MM.1S (cell line): Measurements from ENCODE around the gene GPR160.
"Not testable (repeated sequence)": the region's sequence is repeated elsewhere in the genome, so short reads cannot be mapped to it uniquely, and the experiment has no call there.

Experiments
- DNase-seq: peaks from one replicate; pipeline ENCODE4 v3.0.0-alpha.2; 2015
- H2AFZ ChIP-seq: fragments of 300-600 bp; sonication (generic); 2 replicates; pipeline ENCODE4 v1.6.0; 2016; ENCODE audit warnings: antibody characterized with exemption, low read length
- H3F3A ChIP-seq: fragments of 300-600 bp; sonication (generic); 2 replicates; pipeline ENCODE4 v1.6.1; 2016; ENCODE audit warnings: mild to moderate bottlenecking, antibody characterized with exemption, low read length, moderate library complexity, mixed read lengths; ENCODE audit not compliant: insufficient read depth
- H3K27ac ChIP-seq: fragments of 300-600 bp; sonication (generic); 2 replicates; pipeline ENCODE4 v1.5.1; 2016; ENCODE audit warnings: mild to moderate bottlenecking, low read length
- H3K27me3 ChIP-seq: fragments of 300-600 bp; sonication (generic); replicated peaks from 2 replicates; pipeline ENCODE4 v1.6.0; 2016; ENCODE audit warnings: low read length; ENCODE audit not compliant: insufficient read depth
- H3K36me3 ChIP-seq: fragments of 300-600 bp; sonication (generic); replicated peaks from 2 replicates; pipeline ENCODE4 v1.6.1; 2016; ENCODE audit warnings: mild to moderate bottlenecking, low read length, mixed read lengths; ENCODE audit not compliant: insufficient read depth
- H3K4me1 ChIP-seq: fragments of 300-600 bp; sonication (generic); 2 replicates; pipeline ENCODE4 v1.6.1; 2016; ENCODE audit warnings: low read length, mixed read lengths
- H3K4me2 ChIP-seq: fragments of 300-600 bp; sonication (generic); 2 replicates; pipeline ENCODE4 v1.6.0; 2016; ENCODE audit warnings: low read depth, low read length
- H3K4me3 ChIP-seq: fragments of 300-600 bp; sonication (generic); 2 replicates; pipeline ENCODE4 v1.5.1; 2016; ENCODE audit warnings: low read length, mixed read lengths
- H3K79me2 ChIP-seq: fragments of 300-600 bp; sonication (generic); 2 replicates; pipeline ENCODE4 v1.6.1; 2016; ENCODE audit warnings: mixed run types, low read length, mixed read lengths
- H3K9ac ChIP-seq: fragments of 300-600 bp; sonication (generic); 2 replicates; pipeline ENCODE4 v1.6.1; 2016; ENCODE audit warnings: low read length, mixed read lengths
- H3K9me2 ChIP-seq: fragments of 300-600 bp; sonication (generic); replicated peaks from 2 replicates; pipeline ENCODE4 v1.6.1; 2016; ENCODE audit warnings: mild to moderate bottlenecking, low read length, mixed read lengths; ENCODE audit not compliant: insufficient read depth
- H3K9me3 ChIP-seq: fragments of 300-600 bp; sonication (generic); replicated peaks from 2 replicates; pipeline ENCODE4 v1.6.1; 2016; ENCODE audit warnings: mild to moderate bottlenecking, low read length, mixed read lengths; ENCODE audit not compliant: insufficient read depth
- H4K20me1 ChIP-seq: fragments of 300-600 bp; sonication (generic); 2 replicates; pipeline ENCODE4 v1.6.1; 2016; ENCODE audit warnings: mild to moderate bottlenecking, low read length, moderate library complexity, mixed read lengths; ENCODE audit not compliant: insufficient read depth
- CTCF ChIP-seq: fragments of 300-600 bp; sonication (generic); IDR thresholded peaks from 2 replicates; pipeline ENCODE4 v1.5.1; 2016; ENCODE audit warnings: antibody characterized with exemption, low read length, mixed read lengths
- EZH2 ChIP-seq: fragments of 300-600 bp; sonication (generic); optimal IDR thresholded peaks from 2 replicates; pipeline ENCODE3; 2017; ENCODE audit warnings: low read depth, mild to moderate bottlenecking, antibody characterized with exemption, low read length, mixed read lengths
- EZH2phosphoT487 ChIP-seq: fragments of 300-600 bp; sonication (generic); IDR thresholded peaks from 2 replicates; pipeline ENCODE4 v1.6.1; 2018; ENCODE audit warnings: antibody characterized with exemption, low read length

The GPR160 gene

DNA sequence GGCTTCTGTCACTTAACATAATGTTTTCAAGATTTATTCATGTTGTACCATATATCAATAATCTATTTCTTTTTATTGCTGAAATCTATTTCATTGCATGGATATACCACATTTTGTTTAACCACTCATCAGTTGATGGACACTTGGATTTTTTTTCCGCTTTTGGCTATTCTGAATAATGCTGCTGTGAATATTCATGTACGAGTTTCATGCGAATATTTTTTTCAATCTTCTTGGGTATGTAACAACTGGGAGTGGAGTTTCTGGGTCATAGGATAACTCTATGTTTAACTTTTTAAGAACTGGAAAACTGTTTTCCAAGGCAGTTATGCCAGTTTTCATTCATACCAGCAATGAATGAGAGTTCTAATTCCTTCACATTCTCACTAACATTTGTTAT is 21.7 kb upstream of the GPR160 start:
- H3K36me3 ChIP-seq, result no peaks in the 10 kb centered on the region
- H3K4me1 ChIP-seq, result no peaks in the 10 kb centered on the region
- H2AFZ ChIP-seq, result no peak overlapping the region
- no peaks in the 10 kb centered on the region for H3K79me2 ChIP-seq
- no peak for DNase-seq
- no peaks in the 10 kb centered on the region for H3K27me3 ChIP-seq
- no peaks in the 10 kb centered on the region for H3F3A ChIP-seq
- no peaks in the 10 kb centered on the region for H4K20me1 ChIP-seq
- no peak overlapping the region for H3K4me3 ChIP-seq
- H3K27ac ChIP-seq, result no peak overlapping the region
- no peak overlapping the region for H3K4me2 ChIP-seq
- no peak overlapping the region for H3K9ac ChIP-seq
- H3K9me3 ChIP-seq, result no peaks in the 10 kb centered on the region
- H3K9me2 ChIP-seq, result no peaks in the 10 kb centered on the region
- TF ChIP-seq CTCF (no peak), EZH2phosphoT487 (no peak), EZH2 (no peak)

- not testable (repeated sequence) for H3F3A ChIP-seq, H3K9ac ChIP-seq, H3K79me2 ChIP-seq, H2AFZ ChIP-seq, H3K9me2 ChIP-seq, H3K4me1 ChIP-seq, H4K20me1 ChIP-seq, H3K4me2 ChIP-seq, H3K9me3 ChIP-seq, H3K27ac ChIP-seq, DNase-seq, H3K4me3 ChIP-seq, H3K36me3 ChIP-seq, H3K27me3 ChIP-seq
Observed at GRCh38 chr3:170019306-170019705, 18.5 kb upstream of the GPR160 start.

DNA sequence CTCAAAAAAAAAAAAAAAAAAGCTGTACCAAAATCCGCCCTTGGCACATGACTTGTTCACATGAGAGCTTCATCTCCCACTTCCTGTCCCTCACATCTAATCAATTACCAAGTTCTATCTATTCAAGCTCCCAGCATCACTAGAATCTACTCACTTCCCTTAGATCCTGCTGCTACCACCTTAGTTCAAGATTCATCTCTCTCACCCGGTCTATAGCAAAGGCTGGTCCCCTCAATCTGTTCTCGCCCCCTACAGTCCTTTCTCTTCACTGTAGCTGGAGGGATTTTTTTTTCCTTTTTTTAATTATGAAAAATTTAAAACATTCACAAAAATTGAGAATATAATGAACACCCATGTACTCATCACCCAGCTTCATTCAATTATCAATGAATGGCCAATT is 16.7 kb upstream of the GPR160 start:
- Histone ChIP-seq H3K36me3 (no peaks in the 10 kb centered on the region), H3K9me2 (no peaks in the 10 kb centered on the region), H3K4me2 (no peak overlapping the region), H3K4me3 (no peak overlapping the region), H3K9me3 (no peaks in the 10 kb centered on the region), H3F3A (no peaks in the 10 kb centered on the region), H3K27me3 (no peaks in the 10 kb centered on the region), H2AFZ (no peak overlapping the region), H4K20me1 (no peaks in the 10 kb centered on the region), H3K9ac (no peak overlapping the region), H3K27ac (no peak overlapping the region), H3K4me1 (no peaks in the 10 kb centered on the region), H3K79me2 (no peaks in the 10 kb centered on the region)
- TF ChIP-seq CTCF (no peak; the same call in 1 of the 2 replicates), EZH2phosphoT487 (no peak)
- DNase-seq, result no peak

- Histone ChIP-seq H3K4me2 (no peak overlapping the region), H3F3A (no peaks in the 10 kb centered on the region), H3K79me2 (no peaks in the 10 kb centered on the region), H3K36me3 (no peaks in the 10 kb centered on the region), H3K9me2 (no peaks in the 10 kb centered on the region), H4K20me1 (no peaks in the 10 kb centered on the region), H3K4me3 (no peak overlapping the region), H3K9ac (no peak overlapping the region), H2AFZ (no peak overlapping the region), H3K27me3 (no peaks in the 10 kb centered on the region), H3K27ac (no peak overlapping the region), H3K9me3 (no peaks in the 10 kb centered on the region), H3K4me1 (peaks cover 3% of the 10 kb centered on the region; the same call in 1 of the 2 replicates)
- DNase-seq, result no peak
- no peak for TF ChIP-seq EZH2phosphoT487
Observed at GRCh38 chr3:170022336-170022735, 15.5 kb upstream of the GPR160 start.
